ENCODE data around the gene CRYBA2.
A peak's percentile ranks its signal among the peaks of the same experiment; 100 is the strongest.

CRYBA2 gene

DNA sequence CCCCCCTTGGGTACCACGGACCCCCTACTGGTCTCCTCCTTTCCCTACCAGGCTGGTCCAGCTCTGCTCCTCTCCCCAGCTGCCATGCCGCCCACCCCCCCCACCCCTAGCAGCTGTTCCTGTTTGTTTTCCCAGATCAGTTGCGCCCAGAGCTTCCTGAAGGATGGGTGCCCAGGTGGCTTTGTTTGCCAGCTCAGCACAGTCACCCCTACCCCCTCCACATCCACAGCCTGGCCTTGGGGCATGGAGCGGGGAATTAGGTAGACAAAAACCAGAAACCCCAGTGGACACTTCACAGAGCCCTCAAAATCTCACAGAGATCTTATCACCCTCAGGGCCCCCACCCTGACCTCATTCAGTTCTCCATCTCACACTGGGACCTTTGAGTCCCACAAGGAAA is 3.7 kb upstream of the CRYBA2 start:
- H3K9ac ChIP-seq (ENCODE audit: low read length): no peak overlapping the region
- peaks cover 25% of the 10 kb centered on the region for H3K4me1 ChIP-seq (ENCODE audit: insufficient read depth, low read length)
- no peak overlapping the region for H3K27ac ChIP-seq (ENCODE audit: low read depth, low read length)
- H3K4me3 ChIP-seq (ENCODE audit: low read depth in 1 of 2, low read length in 2 of 2): no peak overlapping the region
- no peaks in the 10 kb centered on the region for H3K36me3 ChIP-seq (ENCODE audit: insufficient read depth, low read length)
- H3K9me3 ChIP-seq (ENCODE audit: low read length): no peaks in the 10 kb centered on the region
- H3K27me3 ChIP-seq (ENCODE audit: control insufficient read depth in 1 of 2, insufficient read depth in 2 of 2, low read length in 2 of 2): peaks cover 62 to 80% of the 10 kb centered on the region in 2 donors

GRCh38 chr2:218995972-218996711 is 2.9 kb upstream of the CRYBA2 start:
- H3K27ac ChIP-seq (ENCODE audit: low read depth, low read length): no peak overlapping the region
- peaks cover 68 to 80% of the 10 kb centered on the region in 2 donors for H3K27me3 ChIP-seq (ENCODE audit: control insufficient read depth in 1 of 2, insufficient read depth in 2 of 2, low read length in 2 of 2)

DNA sequence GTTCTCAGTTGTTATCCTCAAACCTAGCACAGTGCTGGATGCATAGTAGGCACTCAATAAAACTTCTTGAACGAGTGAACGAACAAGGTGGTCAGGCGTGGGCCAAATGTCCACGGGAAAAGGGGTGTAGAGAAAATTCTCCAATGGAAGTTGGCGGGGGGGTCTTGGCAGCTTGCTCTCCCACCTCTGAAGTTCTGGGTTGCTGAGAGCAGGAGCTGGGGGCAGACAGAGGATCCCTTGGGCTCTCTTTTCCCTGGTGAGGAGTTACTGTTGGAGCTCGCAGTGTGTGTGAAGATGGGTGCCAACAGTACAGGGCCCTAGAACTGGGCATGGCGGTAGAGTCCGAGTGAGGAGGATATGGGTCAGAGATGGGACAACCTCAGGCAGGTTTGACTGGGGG is 2.3 kb upstream of the CRYBA2 start:
- H3K9ac ChIP-seq (ENCODE audit: low read length): no peak overlapping the region
- no peaks in the 10 kb centered on the region for H3K36me3 ChIP-seq (ENCODE audit: insufficient read depth, low read length)
- peak overlapping the region in 1 of 2 donors; percentile 45 for H3K4me3 ChIP-seq (ENCODE audit: low read depth in 1 of 2, low read length in 2 of 2)
- H3K4me1 ChIP-seq (ENCODE audit: insufficient read depth, low read length): peaks cover 24% of the 10 kb centered on the region
- H3K27me3 ChIP-seq (ENCODE audit: control insufficient read depth in 1 of 2, insufficient read depth in 2 of 2, low read length in 2 of 2): peaks cover 68 to 80% of the 10 kb centered on the region in 2 donors
- H3K9me3 ChIP-seq (ENCODE audit: low read length): no peaks in the 10 kb centered on the region
- H3K27ac ChIP-seq (ENCODE audit: low read depth, low read length): no peak overlapping the region

More at GRCh38 chr2:218995972-218996711, 2.9 kb upstream of the CRYBA2 start:
- Histone ChIP-seq H3K4me3 (ENCODE audit: low read depth in 1 of 2, low read length in 2 of 2) (peak overlapping the region in 1 of 2 donors; percentile 45), H3K36me3 (ENCODE audit: insufficient read depth, low read length) (no peaks in the 10 kb centered on the region), H3K9me3 (ENCODE audit: low read length) (no peaks in the 10 kb centered on the region), H3K9ac (ENCODE audit: low read length) (no peak overlapping the region), H3K4me1 (ENCODE audit: insufficient read depth, low read length) (peaks cover 24% of the 10 kb centered on the region)

GRCh38 chr2:218992703-218993344 is 398 bp downstream of the CRYBA2 start:
- no peaks in the 10 kb centered on the region for H3K36me3 ChIP-seq (ENCODE audit: insufficient read depth, low read length)
- no peaks in the 10 kb centered on the region for H3K9me3 ChIP-seq (ENCODE audit: low read length)
- H3K9ac ChIP-seq (ENCODE audit: low read length): no peak overlapping the region
- peaks cover 75 to 87% of the 10 kb centered on the region in 2 donors for H3K27me3 ChIP-seq (ENCODE audit: control insufficient read depth in 1 of 2, insufficient read depth in 2 of 2, low read length in 2 of 2)
- H3K4me3 ChIP-seq (ENCODE audit: low read depth in 1 of 2, low read length in 2 of 2): peak overlapping the region; percentile 35 to 50
- H3K27ac ChIP-seq (ENCODE audit: low read depth, low read length): no peak overlapping the region
- H3K4me1 ChIP-seq (ENCODE audit: insufficient read depth, low read length): peaks cover 24% of the 10 kb centered on the region

DNA sequence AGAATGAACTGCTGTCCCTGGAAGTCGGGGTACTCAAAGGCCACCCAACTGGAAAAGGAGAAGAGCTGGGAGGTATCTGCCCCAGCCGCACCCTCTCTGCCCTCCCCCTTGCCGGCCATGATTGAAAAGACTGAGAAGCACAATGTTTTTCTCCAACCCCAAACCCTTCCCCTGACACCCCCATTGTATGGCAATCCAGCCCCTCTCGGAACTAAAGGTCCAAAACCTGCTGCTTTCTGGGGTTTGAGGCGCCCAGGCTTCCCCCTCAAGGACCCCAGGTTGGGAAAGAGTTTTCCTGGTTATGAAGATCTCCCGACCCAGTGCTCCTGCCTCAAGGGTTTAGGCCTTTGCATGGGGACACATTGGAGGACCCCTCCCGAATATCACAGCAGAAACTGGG is 1.0 kb downstream of the CRYBA2 start:
- Histone ChIP-seq H3K27ac (ENCODE audit: low read depth, low read length) (no peak overlapping the region), H3K4me3 (ENCODE audit: low read depth in 1 of 2, low read length in 2 of 2) (no peak overlapping the region), H3K9me3 (ENCODE audit: low read length) (no peaks in the 10 kb centered on the region), H3K36me3 (ENCODE audit: insufficient read depth, low read length) (no peaks in the 10 kb centered on the region), H3K9ac (ENCODE audit: low read length) (no peak overlapping the region), H3K4me1 (ENCODE audit: insufficient read depth, low read length) (peaks cover 24% of the 10 kb centered on the region), H3K27me3 (ENCODE audit: control insufficient read depth in 1 of 2, insufficient read depth in 2 of 2, low read length in 2 of 2) (peaks cover 74 to 89% of the 10 kb centered on the region in 2 donors)

DNA sequence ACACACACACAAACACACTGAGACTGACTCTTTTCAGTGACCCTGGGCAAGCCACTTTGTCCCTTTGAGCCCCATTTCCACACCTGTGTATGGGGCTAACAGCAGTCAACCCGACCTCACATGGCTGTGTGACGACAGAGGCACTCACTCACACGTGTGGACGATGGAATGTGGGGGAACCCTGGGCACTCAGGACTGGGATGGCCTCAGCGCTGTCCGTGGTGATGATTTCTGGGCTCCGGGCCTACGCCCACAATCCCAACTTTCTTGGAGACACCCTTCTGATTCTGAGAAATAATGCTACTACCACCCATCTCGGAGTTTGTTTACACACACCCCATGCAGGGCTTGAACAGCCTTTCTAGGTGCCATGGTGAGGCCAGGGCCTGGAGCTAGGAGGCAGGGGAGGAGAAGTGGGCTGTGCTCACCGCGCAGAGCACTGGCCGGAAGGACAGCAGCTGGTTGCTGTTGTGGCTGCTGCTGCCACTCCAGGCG is 1.5 kb downstream of the CRYBA2 start:
- Histone ChIP-seq H3K4me1 (ENCODE audit: insufficient read depth, low read length) (peaks cover 24% of the 10 kb centered on the region), H3K4me3 (ENCODE audit: low read depth in 1 of 2, low read length in 2 of 2) (no peak overlapping the region), H3K9ac (ENCODE audit: low read length) (no peak overlapping the region), H3K9me3 (ENCODE audit: low read length) (no peaks in the 10 kb centered on the region), H3K27me3 (ENCODE audit: control insufficient read depth in 1 of 2, insufficient read depth in 2 of 2, low read length in 2 of 2) (peaks cover 78 to 93% of the 10 kb centered on the region in 2 donors), H3K36me3 (ENCODE audit: insufficient read depth, low read length) (no peaks in the 10 kb centered on the region), H3K27ac (ENCODE audit: low read depth, low read length) (no peak overlapping the region)

DNA sequence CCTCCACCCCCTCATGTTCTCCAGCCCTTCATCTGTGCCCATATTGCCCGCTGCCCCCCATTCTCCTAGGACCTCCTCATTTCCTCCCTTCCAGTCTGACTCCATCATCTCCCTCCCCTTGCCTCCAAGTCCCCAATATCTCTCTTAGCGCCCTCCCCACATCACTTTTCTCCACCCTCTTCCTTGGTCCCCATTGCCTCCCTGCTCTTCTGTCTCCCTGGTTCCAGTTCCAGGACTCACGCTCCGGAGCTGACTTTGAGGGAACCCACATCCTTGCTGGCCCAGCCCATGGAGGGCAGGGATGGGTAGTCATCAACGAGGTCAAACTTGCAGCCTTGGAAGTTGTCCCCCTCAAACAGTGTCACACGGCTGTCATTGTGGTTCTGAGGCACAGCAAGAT is 2.6 kb downstream of the CRYBA2 start:
- H3K4me1 ChIP-seq (ENCODE audit: insufficient read depth, low read length): peaks cover 15% of the 10 kb centered on the region
- H3K9ac ChIP-seq (ENCODE audit: low read length): no peak overlapping the region
- H3K27ac ChIP-seq (ENCODE audit: low read depth, low read length): no peak overlapping the region
- H3K4me3 ChIP-seq (ENCODE audit: low read depth in 1 of 2, low read length in 2 of 2): no peak overlapping the region
- H3K27me3 ChIP-seq (ENCODE audit: control insufficient read depth in 1 of 2, insufficient read depth in 2 of 2, low read length in 2 of 2): peaks cover 78 to 96% of the 10 kb centered on the region in 2 donors
- no peaks in the 10 kb centered on the region for H3K36me3 ChIP-seq (ENCODE audit: insufficient read depth, low read length)
- no peaks in the 10 kb centered on the region for H3K9me3 ChIP-seq (ENCODE audit: low read length)

- Histone ChIP-seq H3K36me3 (ENCODE audit: insufficient read depth, low read length) (no peaks in the 10 kb centered on the region), H3K9ac (ENCODE audit: low read length) (no peak overlapping the region), H3K9me3 (ENCODE audit: low read length) (no peaks in the 10 kb centered on the region), H3K4me3 (ENCODE audit: low read depth in 1 of 2, low read length in 2 of 2) (no peak overlapping the region), H3K4me1 (ENCODE audit: insufficient read depth, low read length) (peaks cover 12% of the 10 kb centered on the region), H3K27me3 (ENCODE audit: control insufficient read depth in 1 of 2, insufficient read depth in 2 of 2, low read length in 2 of 2) (peaks cover 76 to 96% of the 10 kb centered on the region in 2 donors), H3K27ac (ENCODE audit: low read depth, low read length) (no peak overlapping the region)
Measured at GRCh38 chr2:218990052-218990451, 3.2 kb downstream of the CRYBA2 start.

- Histone ChIP-seq H3K9ac (ENCODE audit: low read length) (no peak overlapping the region), H3K9me3 (ENCODE audit: low read length) (no peaks in the 10 kb centered on the region), H3K4me3 (ENCODE audit: low read depth in 1 of 2, low read length in 2 of 2) (no peak overlapping the region), H3K27ac (ENCODE audit: low read depth, low read length) (no peak overlapping the region), H3K27me3 (ENCODE audit: control insufficient read depth in 1 of 2, insufficient read depth in 2 of 2, low read length in 2 of 2) (peaks cover 77 to 96% of the 10 kb centered on the region in 2 donors), H3K4me1 (ENCODE audit: insufficient read depth, low read length) (peaks cover 10% of the 10 kb centered on the region), H3K36me3 (ENCODE audit: insufficient read depth, low read length) (no peaks in the 10 kb centered on the region)
Measured at GRCh38 chr2:218988650-218989049, 4.6 kb downstream of the CRYBA2 start.

DNA sequence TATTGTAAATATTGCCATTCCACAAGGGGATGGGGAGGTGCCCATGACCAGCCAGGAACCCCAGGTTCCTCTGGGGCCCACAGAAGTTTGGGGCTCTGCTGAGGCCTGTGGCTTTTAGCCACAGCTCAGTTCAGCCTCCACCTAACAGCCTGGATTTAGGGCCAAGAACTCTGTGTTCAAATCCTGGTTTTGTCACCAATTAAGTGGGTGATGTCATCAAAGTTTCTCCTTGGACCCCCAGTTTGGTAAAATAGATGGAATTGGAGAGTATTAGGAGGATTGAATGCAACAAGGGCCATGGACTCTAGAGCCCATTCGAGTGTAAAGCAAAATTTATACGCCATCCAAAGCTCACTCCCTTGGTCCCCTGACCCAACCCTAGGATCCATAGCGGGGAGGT is 5.1 kb downstream of the CRYBA2 start:
- Histone ChIP-seq H3K9me3 (ENCODE audit: low read length) (no peaks in the 10 kb centered on the region), H3K9ac (ENCODE audit: low read length) (no peak overlapping the region), H3K4me1 (ENCODE audit: insufficient read depth, low read length) (peaks cover 5% of the 10 kb centered on the region), H3K4me3 (ENCODE audit: low read depth in 1 of 2, low read length in 2 of 2) (no peak overlapping the region), H3K36me3 (ENCODE audit: insufficient read depth, low read length) (no peaks in the 10 kb centered on the region), H3K27me3 (ENCODE audit: control insufficient read depth in 1 of 2, insufficient read depth in 2 of 2, low read length in 2 of 2) (peaks cover 79 to 96% of the 10 kb centered on the region in 2 donors), H3K27ac (ENCODE audit: low read depth, low read length) (no peak overlapping the region)

DNA sequence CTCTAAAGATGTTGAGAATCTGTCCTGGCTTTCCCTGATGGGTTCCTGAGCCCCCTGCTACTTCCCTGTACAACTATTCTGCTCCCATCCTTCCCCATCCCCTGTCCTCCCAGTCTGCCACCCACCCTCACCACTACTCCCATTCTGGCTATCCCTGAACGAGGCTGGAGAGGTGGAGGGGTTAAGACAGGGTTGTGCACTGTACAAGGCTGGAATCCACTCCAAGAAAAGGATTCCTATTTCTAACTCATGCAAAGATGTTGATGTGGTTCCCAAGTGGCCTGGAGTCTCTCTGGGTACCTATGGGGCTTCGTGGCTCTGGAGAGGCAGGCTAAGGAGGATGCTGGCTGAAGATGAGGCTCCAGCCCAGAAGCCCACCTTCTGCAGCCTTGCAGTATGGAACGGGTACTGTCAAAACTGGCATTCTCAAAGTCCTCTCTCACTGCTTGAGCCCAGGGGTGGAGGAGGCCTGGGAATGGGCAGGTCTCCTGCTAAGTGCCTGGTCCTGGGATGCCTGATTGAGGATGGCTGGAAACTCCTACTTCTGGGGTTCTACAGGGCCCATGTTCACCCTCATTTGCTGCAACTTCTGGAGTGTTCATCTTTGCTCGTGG is 7.0 kb downstream of the CRYBA2 start:
- H3K4me1 ChIP-seq (ENCODE audit: insufficient read depth, low read length): peaks cover 15% of the 10 kb centered on the region
- H3K9me3 ChIP-seq (ENCODE audit: low read length): peaks cover 4% of the 10 kb centered on the region
- H3K27me3 ChIP-seq (ENCODE audit: control insufficient read depth in 1 of 2, insufficient read depth in 2 of 2, low read length in 2 of 2): peaks cover 74 to 95% of the 10 kb centered on the region in 2 donors
- no peak overlapping the region for H3K9ac ChIP-seq (ENCODE audit: low read length)
- no peak overlapping the region for H3K4me3 ChIP-seq (ENCODE audit: low read depth in 1 of 2, low read length in 2 of 2)
- no peaks in the 10 kb centered on the region for H3K36me3 ChIP-seq (ENCODE audit: insufficient read depth, low read length)
- H3K27ac ChIP-seq (ENCODE audit: low read depth, low read length): no peak overlapping the region
